GM18858 (cell line): ENCODE results near the gene BBOX1.
"Not testable (repeated sequence)": the region's sequence is repeated elsewhere in the genome, so short reads cannot be mapped to it uniquely, and the experiment has no call there.

Experiments used
- ATAC-seq: cut with Tn5 transposase; IDR thresholded peaks from one replicate; pipeline ENCODE4 v1.9.1; 2021; ENCODE audit not compliant: unreplicated experiment

The BBOX1 gene

GRCh38 chr11:27040302-27041115, at the start of gene BBOX1:
Gene BBOX1, plus strand, starts transcription at chr11:27040815. Its CDS starts 14,616 bp downstream, at chr11:27055431.
- no peak for ATAC-seq

GRCh38 chr11:26992031-26992541, 48.5 kb upstream of the BBOX1 start:
- no peak for ATAC-seq

GRCh38 chr11:26993965-26994457, 46.6 kb upstream of the BBOX1 start, which contains the start of gene FIBIN:
Gene FIBIN, plus strand, starts transcription at chr11:26994112. Its CDS starts 415 bp downstream, at chr11:26994527.
- ATAC-seq, result no peak

- ATAC-seq, result no peak
Observed at GRCh38 chr11:26994631-26995095, 46.0 kb upstream of the BBOX1 start.

- ATAC-seq, result no peak
Observed at GRCh38 chr11:26995701-26996460, 44.7 kb upstream of the BBOX1 start.

GRCh38 chr11:26997378-26997777, 43.2 kb upstream of the BBOX1 start:
- ATAC-seq, result no peak

- not testable (repeated sequence) for ATAC-seq
Observed at GRCh38 chr11:27001136-27001730, 39.4 kb upstream of the BBOX1 start.

- no peak for ATAC-seq
Observed at GRCh38 chr11:27002431-27002830, 38.2 kb upstream of the BBOX1 start.

GRCh38 chr11:27002838-27003237, 37.8 kb upstream of the BBOX1 start:
- ATAC-seq, result no peak

GRCh38 chr11:27004103-27004502, 36.5 kb upstream of the BBOX1 start:
- ATAC-seq, result no peak

- ATAC-seq, result no peak
Observed at GRCh38 chr11:27008811-27009535, 31.6 kb upstream of the BBOX1 start.

- no peak for ATAC-seq
Observed at GRCh38 chr11:27011560-27012233, 28.9 kb upstream of the BBOX1 start.

- ATAC-seq, result no peak
Observed at GRCh38 chr11:27012234-27012921, 28.2 kb upstream of the BBOX1 start.

- ATAC-seq, result no peak
Observed at GRCh38 chr11:27013781-27014361, 26.7 kb upstream of the BBOX1 start.

- no peak for ATAC-seq
Observed at GRCh38 chr11:27018902-27019529, 21.6 kb upstream of the BBOX1 start.

GRCh38 chr11:27020751-27021150, 19.9 kb upstream of the BBOX1 start:
- ATAC-seq, result no peak

- ATAC-seq, result no peak
Observed at GRCh38 chr11:27022659-27023251, 17.9 kb upstream of the BBOX1 start.

- ATAC-seq, result no peak
Observed at GRCh38 chr11:27024865-27025264, 15.8 kb upstream of the BBOX1 start.
